Peyer's patch (tissue), 4 donors: ENCODE measurements around the gene LSMEM2. TPM values are rescaled to one million over a fixed set of nuclear protein-coding genes. Genes with fewer than 3 reads are reported as not detected.

Experiments used
- DNase-seq, 3 donors: peaks; one replicate each; pipeline ENCODE4 v3.0.0-alpha.2; 2017 to 2019
- H3K27ac ChIP-seq, 4 donors: fragments of 200-600 bp; sonication (generic); one replicate each; pipeline ENCODE4 v1.5.1; 2016 to 2019
- H3K27me3 ChIP-seq, 2 donors: fragments of 200-600 bp; sonication (generic); one replicate each; pipeline ENCODE4 v1.5.1; 2019
- H3K36me3 ChIP-seq, 3 donors: fragments of 200-600 bp; sonication (generic); one replicate each; pipeline ENCODE4 v1.5.1; 2016 to 2019
- H3K4me1 ChIP-seq, 4 donors: fragments of 200-600 bp; sonication (generic); one replicate each; pipeline ENCODE4 v1.5.1; 2016 to 2019
- H3K4me3 ChIP-seq, 4 donors: fragments of 200-600 bp; sonication (generic); 1 replicate in 3 of 4; 2 replicates in 1 of 4; pipeline ENCODE4 v1.5.1; 2016 to 2019; ENCODE audit warnings: mild to moderate bottlenecking in 1 of 4
- H3K9me3 ChIP-seq, 4 donors: fragments of 200-600 bp; sonication (generic); one replicate each; pipeline ENCODE4 v1.5.1; 2016 to 2019; ENCODE audit warnings: mild to moderate bottlenecking in 1 of 4
- CTCF ChIP-seq, 6 experiments: fragments of 450-650 bp in 4 of 6; fragments of 200-600 bp in 2 of 6; sonication (generic) in 1 of 6; IDR thresholded peaks; one replicate each; pipeline ENCODE4 v1.5.1; 2017 to 2019; ENCODE audit warnings: antibody characterized with exemption in 6 of 6, mild to moderate bottlenecking in 3 of 6, moderate library complexity in 1 of 6
- POLR2A ChIP-seq, 2 donors: fragments of 450-650 bp; IDR thresholded peaks; one replicate each; pipeline ENCODE4 v1.5.1; 2017; ENCODE audit warnings: antibody characterized with exemption in 2 of 2, mild to moderate bottlenecking in 2 of 2, moderate library complexity in 2 of 2
- total RNA-seq, 4 donors: library from RNA; depleted of rRNA; stranded (reverse); fragments of >200 nt; gene quantifications; one replicate each; pipeline ENCODE4 v1.1.0, GENCODE V29; 2016

Gene LSMEM2
- total RNA-seq, 4 donors from 2014 or later: not detected

- DNase-seq: no peak
- Histone ChIP-seq H3K27me3 (no peaks in the 10 kb centered on the region), H3K9me3 (no peaks in the 10 kb centered on the region), H3K4me3 (no peak overlapping the region), H3K36me3 (peaks cover 0 to 5% (median 0%) of the 10 kb centered on the region in 3 donors), H3K4me1 (peaks cover 11 to 61% (median 21%) of the 10 kb centered on the region in 4 donors), H3K27ac (peak overlapping the region; percentile 32 to 100 (median 79))
- no peak for TF ChIP-seq CTCF (IDR thresholded peaks at IDR 0.05)
- no peak for TF ChIP-seq POLR2A (IDR thresholded peaks at IDR 0.05)
Measured at GRCh38 chr3:50263478-50264382, 15.2 kb upstream of the LSMEM2 start.

- TF ChIP-seq CTCF (IDR thresholded peaks at IDR 0.05) (no peak), POLR2A (IDR thresholded peaks at IDR 0.05) (no peak)
- H3K36me3 ChIP-seq: no peaks in the 10 kb centered on the region
- no peaks in the 10 kb centered on the region for H3K27me3 ChIP-seq
- peak in 2 of 3 donors; percentile 65 to 66 for DNase-seq
- H3K27ac ChIP-seq: peak overlapping the region; percentile 62 to 100 (median 94)
- H3K4me1 ChIP-seq: peaks cover 11 to 67% (median 20%) of the 10 kb centered on the region in 4 donors
- H3K4me3 ChIP-seq: no peak overlapping the region
- H3K9me3 ChIP-seq: no peaks in the 10 kb centered on the region
Measured at GRCh38 chr3:50264383-50264963, 14.4 kb upstream of the LSMEM2 start.

- H3K27ac ChIP-seq: peak overlapping the region; percentile 62 to 100 (median 94)
- no peaks in the 10 kb centered on the region for H3K9me3 ChIP-seq
- H3K36me3 ChIP-seq: no peaks in the 10 kb centered on the region
- DNase-seq: peak in 1 of 3 donors; percentile 69
- TF ChIP-seq POLR2A (IDR thresholded peaks at IDR 0.05) (peak in 1 of 2 donors; percentile 32), CTCF (IDR thresholded peaks at IDR 0.05) (no peak)
- no peaks in the 10 kb centered on the region for H3K27me3 ChIP-seq
- peaks cover 11 to 68% (median 17%) of the 10 kb centered on the region in 4 donors for H3K4me1 ChIP-seq
- no peak overlapping the region for H3K4me3 ChIP-seq
Measured at GRCh38 chr3:50264964-50265485, 13.9 kb upstream of the LSMEM2 start.

GRCh38 chr3:50265571-50265970, 13.3 kb upstream of the LSMEM2 start:
- Histone ChIP-seq H3K9me3 (no peaks in the 10 kb centered on the region), H3K27me3 (no peaks in the 10 kb centered on the region), H3K4me3 (no peak overlapping the region), H3K4me1 (peaks cover 7 to 67% (median 13%) of the 10 kb centered on the region in 4 donors), H3K36me3 (no peaks in the 10 kb centered on the region), H3K27ac (peak overlapping the region; percentile 62 to 100 (median 94))
- DNase-seq: no peak
- no peak for TF ChIP-seq CTCF (IDR thresholded peaks at IDR 0.05)
- no peak for TF ChIP-seq POLR2A (IDR thresholded peaks at IDR 0.05)

GRCh38 chr3:50266017-50266416, 12.9 kb upstream of the LSMEM2 start:
- no peak for DNase-seq
- Histone ChIP-seq H3K4me3 (peak overlapping the region in 1 of 4 donors; percentile 54), H3K27me3 (no peaks in the 10 kb centered on the region), H3K27ac (peak overlapping the region; percentile 62 to 100 (median 94)), H3K36me3 (no peaks in the 10 kb centered on the region), H3K9me3 (no peaks in the 10 kb centered on the region), H3K4me1 (peaks cover 3 to 63% (median 10%) of the 10 kb centered on the region in 4 donors)
- TF ChIP-seq CTCF (IDR thresholded peaks at IDR 0.05) (no peak), POLR2A (IDR thresholded peaks at IDR 0.05) (no peak)
